Gastrocnemius medialis (tissue), 4 donors: Measurements from ENCODE around the gene VPS39.

ENCODE experiments used
- CTCF ChIP-seq, 5 experiments: fragments of 450-650 bp in 3 of 5; fragments of 200-600 bp in 2 of 5; sonication (generic) in 2 of 5; IDR thresholded peaks in 4 of 5; conservative IDR thresholded peaks in 1 of 5; 1 replicate in 4 of 5; 2 replicates in 1 of 5; pipeline ENCODE4 v1.5.1; 2016 to 2019; ENCODE audit warnings: antibody characterized with exemption in 5 of 5, mild to moderate bottlenecking in 3 of 5, moderate library complexity in 3 of 5
- POLR2A ChIP-seq, 2 donors: fragments of 450-650 bp; IDR thresholded peaks; one replicate each; pipeline ENCODE4 v1.6.1; 2017; ENCODE audit warnings: antibody characterized with exemption in 2 of 2, mild to moderate bottlenecking in 2 of 2, moderate library complexity in 2 of 2

- TF ChIP-seq CTCF (IDR thresholded peaks at IDR 0.05 in 4 of 5, conservative IDR thresholded peaks at IDR 0.05 in 1 of 5) = peak in 3 of 5 experiments; percentile 51 to 68 (median 57)
- no peak for TF ChIP-seq POLR2A (IDR thresholded peaks at IDR 0.05)
Measured at GRCh38 chr15:42133886-42134502, 74.1 kb downstream of the VPS39 start.
